ENCODE measurements around the gene B9D1.

B9D1 gene

GRCh38 chr17:19362277-19363113, at the start of gene B9D1:
Gene B9D1, minus strand, starts transcription at chr17:19362723. Its CDS starts 154 bp downstream, at chr17:19362569.
- peak; percentile 95 for DNase-seq

GRCh38 chr17:19411631-19412030, 49.1 kb upstream of the B9D1 start:
- no peak for DNase-seq

- no peak for DNase-seq
These were observed 48.5 kb upstream of the B9D1 start, which contains the start of gene RNF112 for GRCh38 chr17:19410875-19411620. Gene RNF112, plus strand, starts transcription at chr17:19411232. Its CDS starts 177 bp downstream, at chr17:19411409.

- no peak for DNase-seq
These were observed 47.6 kb upstream of the B9D1 start for GRCh38 chr17:19410091-19410490.

GRCh38 chr17:19409509-19409908, 47.0 kb upstream of the B9D1 start:
- no peak for DNase-seq

- no peak for DNase-seq
These were observed 46.5 kb upstream of the B9D1 start for GRCh38 chr17:19409066-19409465.

DNA sequence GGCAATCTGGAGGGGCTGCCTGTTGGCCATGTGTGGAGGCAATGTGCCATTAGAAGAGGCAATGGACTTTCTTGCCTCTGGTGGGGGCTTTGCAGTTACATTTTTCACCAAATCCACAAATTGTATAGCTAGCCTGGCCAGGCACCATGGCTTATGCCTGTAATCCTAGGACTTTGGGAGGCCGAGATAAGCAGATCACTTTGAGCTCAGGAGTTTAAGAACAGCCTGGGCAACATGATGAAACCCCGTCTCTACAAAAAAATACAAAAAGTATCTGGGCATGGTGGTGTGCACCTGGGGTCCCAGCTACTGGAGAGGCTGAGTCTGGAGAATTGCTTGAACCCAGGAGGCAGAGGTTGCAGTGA, 45.8 kb upstream of the B9D1 start:
- DNase-seq: no peak

GRCh38 chr17:19407601-19408345, 45.2 kb upstream of the B9D1 start:
- no peak for DNase-seq

DNA sequence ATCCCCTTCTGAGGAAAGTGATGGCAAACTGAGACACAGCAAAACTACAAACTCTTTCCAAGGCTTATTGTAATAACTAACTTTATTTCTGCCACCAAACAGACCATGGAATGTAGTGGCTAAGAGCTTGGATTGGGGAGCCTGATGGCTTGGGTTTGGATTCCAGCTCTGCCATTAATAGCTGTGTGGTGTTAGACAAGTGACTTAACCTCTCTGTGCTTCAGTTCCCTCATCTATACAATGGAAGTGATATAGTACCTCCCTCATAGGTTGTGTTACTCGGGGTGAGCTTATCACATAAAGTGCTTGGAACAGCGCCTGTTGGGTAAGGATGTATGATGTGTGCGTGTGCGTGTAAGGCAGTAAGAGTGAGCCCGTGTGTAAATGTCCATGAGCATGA, 42.6 kb upstream of the B9D1 start:
- no peak for DNase-seq

DNA sequence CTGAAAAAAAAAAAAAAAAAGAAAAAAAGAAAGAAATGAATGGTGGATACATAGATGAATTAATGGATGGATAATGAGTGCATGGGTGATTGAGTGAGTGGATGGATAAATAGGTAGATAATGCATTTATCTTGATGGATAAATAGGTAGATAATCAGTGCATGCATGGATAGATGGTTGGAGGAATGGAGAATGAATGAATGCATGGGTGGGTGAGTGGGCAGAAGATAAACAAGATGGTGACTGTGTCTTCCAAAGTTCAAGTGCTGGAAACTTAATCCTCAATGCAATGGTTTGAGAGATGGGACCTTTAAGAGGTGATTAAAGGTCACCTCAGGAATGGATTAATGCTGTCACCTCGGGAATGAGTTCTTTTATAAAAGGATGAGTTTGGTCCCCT, 41.7 kb upstream of the B9D1 start:
- DNase-seq: no peak

DNA sequence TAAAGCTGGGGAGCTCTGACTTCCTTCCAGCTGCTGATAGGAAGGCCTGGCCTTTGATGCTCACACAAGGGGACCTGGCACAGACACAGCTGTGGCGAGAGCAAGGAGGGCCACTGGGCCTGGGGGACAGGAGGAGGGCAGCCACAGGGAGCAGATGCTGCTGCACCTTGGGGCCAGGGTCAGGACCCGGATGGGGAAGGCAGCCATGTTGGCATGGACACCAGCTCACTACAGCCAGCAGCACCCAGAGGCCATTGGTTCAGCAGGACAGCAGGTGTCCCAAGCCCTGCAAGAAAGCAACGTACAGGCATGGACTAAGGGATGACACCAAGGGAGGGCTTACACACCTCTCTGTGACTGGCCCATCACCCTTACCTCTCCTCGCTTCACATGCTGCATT, 40.5 kb upstream of the B9D1 start:
- DNase-seq: no peak

DNA sequence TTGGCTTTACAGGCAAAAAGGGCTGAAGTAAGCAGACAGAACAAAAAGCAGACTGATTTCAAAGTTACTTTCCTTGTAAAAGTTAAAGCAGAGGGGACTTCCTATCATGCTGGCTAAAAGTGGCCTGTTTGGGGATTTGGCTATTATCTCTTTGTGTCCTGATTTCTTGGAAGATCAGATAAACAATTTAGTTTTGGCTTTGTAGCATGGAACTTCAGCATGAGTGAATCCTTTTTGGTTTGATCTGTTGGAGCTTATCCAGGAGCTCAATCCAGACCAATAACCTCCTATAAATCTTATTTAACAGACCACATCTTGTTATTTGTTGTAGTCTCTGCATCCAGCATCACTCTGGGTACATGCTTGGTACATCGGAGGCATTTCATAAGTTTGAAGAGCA, 39.6 kb upstream of the B9D1 start:
- DNase-seq: no peak

GRCh38 chr17:19401321-19402010, 38.9 kb upstream of the B9D1 start:
- DNase-seq: no peak

GRCh38 chr17:19399750-19400450, 37.4 kb upstream of the B9D1 start:
- DNase-seq: no peak

- no peak for DNase-seq
These were observed 36.0 kb upstream of the B9D1 start for GRCh38 chr17:19398301-19399181.

GRCh38 chr17:19397556-19398041, 35.1 kb upstream of the B9D1 start:
- DNase-seq: no peak

DNA sequence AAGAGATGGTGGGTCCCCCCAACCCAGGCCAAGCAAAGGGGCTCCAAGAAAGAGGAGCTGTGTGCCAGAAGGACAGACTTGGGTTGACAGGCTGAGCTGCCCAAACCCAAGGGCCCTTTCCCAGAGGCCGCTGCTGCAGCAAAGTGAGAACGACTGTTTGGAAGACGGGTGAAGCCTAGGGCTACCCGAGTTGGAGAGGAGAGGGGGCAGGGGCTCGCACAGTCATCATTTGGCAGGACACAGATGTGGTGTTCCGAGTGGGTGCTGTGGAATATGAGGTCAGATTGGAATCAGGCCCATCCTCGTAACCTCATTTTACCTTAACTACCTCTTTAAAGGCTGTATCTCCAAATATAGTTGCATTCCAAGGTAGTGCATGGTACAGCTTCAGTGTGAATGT, 29.8 kb upstream of the B9D1 start:
- no peak for DNase-seq

- no peak for DNase-seq
These were observed 28.9 kb upstream of the B9D1 start for GRCh38 chr17:19391432-19391831.

GRCh38 chr17:19390951-19391350, 28.4 kb upstream of the B9D1 start:
- DNase-seq: no peak

- DNase-seq: no peak
These were observed 26.6 kb upstream of the B9D1 start for GRCh38 chr17:19388791-19389785.

Measured in activated T-cell treated with anti-CD3 and anti-CD28 coated beads for 4 hours (primary cell).